Activated naive CD8-positive, alpha-beta T cell (primary cell): ENCODE results near the gene IL9.

ENCODE experiments used
- H3K27ac Mint-ChIP-seq: one replicate; pipeline ENCODE4 v1.8.0; 2021; ENCODE audit warnings: mixed read lengths
- H3K27me3 Mint-ChIP-seq: one replicate; pipeline ENCODE4 v1.8.0; 2021; ENCODE audit warnings: mixed read lengths
- H3K36me3 Mint-ChIP-seq: one replicate; pipeline ENCODE4 v1.8.0; 2021; ENCODE audit warnings: mixed read lengths
- H3K4me1 Mint-ChIP-seq: one replicate; pipeline ENCODE4 v1.8.0; 2021; ENCODE audit warnings: low read depth, mixed read lengths
- H3K4me3 Mint-ChIP-seq: one replicate; pipeline ENCODE4 v1.8.0; 2021; ENCODE audit warnings: mild to moderate bottlenecking, mixed read lengths
- H3K9me3 Mint-ChIP-seq: one replicate; pipeline ENCODE4 v1.8.0; 2021; ENCODE audit warnings: low read depth, mixed read lengths

The IL9 gene

GRCh38 chr5:135883441-135883840 is 12.2 kb downstream of the IL9 start:
- Mint-ChIP-seq H3K9me3 (no peaks in the 10 kb centered on the region), H3K27me3 (peaks cover 7% of the 10 kb centered on the region), H3K36me3 (no peaks in the 10 kb centered on the region), H3K27ac (no peak overlapping the region), H3K4me1 (peaks cover 6% of the 10 kb centered on the region), H3K4me3 (no peak overlapping the region)

DNA sequence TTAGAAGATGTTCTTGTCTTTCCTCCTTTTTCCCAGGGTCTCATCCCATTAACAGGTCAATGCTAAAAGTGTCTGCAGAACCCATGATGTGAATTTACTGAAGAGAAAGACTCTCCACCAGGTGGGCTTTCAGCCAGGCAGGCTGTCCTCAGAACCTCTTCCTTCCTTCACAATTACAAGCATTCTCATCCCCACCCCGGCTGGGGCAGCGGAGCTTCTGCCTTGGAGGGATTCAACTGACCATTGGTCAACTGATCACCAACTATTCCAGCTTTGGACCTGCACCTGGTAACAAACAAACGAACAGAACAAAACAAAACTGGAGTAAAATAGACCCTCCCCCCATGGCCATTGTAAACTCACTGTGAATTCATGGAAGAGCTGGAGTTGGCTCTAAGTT is 12.6 kb downstream of the IL9 start:
- H3K36me3 Mint-ChIP-seq = no peaks in the 10 kb centered on the region
- H3K4me3 Mint-ChIP-seq = no peak overlapping the region
- H3K4me1 Mint-ChIP-seq = peaks cover 6% of the 10 kb centered on the region
- H3K27ac Mint-ChIP-seq = no peak overlapping the region
- peaks cover 7% of the 10 kb centered on the region for H3K27me3 Mint-ChIP-seq
- H3K9me3 Mint-ChIP-seq = no peaks in the 10 kb centered on the region

- no peaks in the 10 kb centered on the region for H3K4me1 Mint-ChIP-seq
- H3K36me3 Mint-ChIP-seq = no peaks in the 10 kb centered on the region
- H3K9me3 Mint-ChIP-seq = no peaks in the 10 kb centered on the region
- peaks cover 7% of the 10 kb centered on the region for H3K27me3 Mint-ChIP-seq
- H3K4me3 Mint-ChIP-seq = no peak overlapping the region
- H3K27ac Mint-ChIP-seq = no peak overlapping the region
Observed at GRCh38 chr5:135881819-135882218, 13.8 kb downstream of the IL9 start.

DNA sequence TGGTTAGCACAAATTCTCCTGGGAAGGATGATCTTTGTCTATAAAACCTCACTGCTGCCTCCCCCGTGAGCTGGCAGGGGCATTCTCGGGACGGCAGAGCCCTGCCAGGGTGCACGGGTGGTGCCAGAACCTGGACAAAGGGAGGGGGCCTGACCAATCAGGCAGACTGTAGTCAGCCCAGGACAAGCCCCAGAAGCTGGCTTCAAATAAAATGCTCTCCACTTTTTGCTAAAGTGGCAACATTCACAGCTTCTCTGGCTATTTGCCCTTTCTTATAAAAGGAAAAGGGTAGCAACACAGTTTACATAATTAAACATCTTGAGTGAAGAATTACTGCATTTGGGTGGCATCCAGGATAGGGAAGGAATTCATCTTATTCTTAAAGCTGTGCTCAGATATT is 14.4 kb downstream of the IL9 start:
- no peak overlapping the region for H3K4me3 Mint-ChIP-seq
- H3K36me3 Mint-ChIP-seq = no peaks in the 10 kb centered on the region
- no peaks in the 10 kb centered on the region for H3K4me1 Mint-ChIP-seq
- no peak overlapping the region for H3K27ac Mint-ChIP-seq
- peaks cover 7% of the 10 kb centered on the region for H3K27me3 Mint-ChIP-seq
- no peaks in the 10 kb centered on the region for H3K9me3 Mint-ChIP-seq

GRCh38 chr5:135880801-135881200 is 14.8 kb downstream of the IL9 start:
- Mint-ChIP-seq H3K27me3 (peaks cover 7% of the 10 kb centered on the region), H3K4me3 (no peak overlapping the region), H3K36me3 (no peaks in the 10 kb centered on the region), H3K4me1 (no peaks in the 10 kb centered on the region), H3K27ac (no peak overlapping the region), H3K9me3 (no peaks in the 10 kb centered on the region)

GRCh38 chr5:135880278-135880677 is 15.4 kb downstream of the IL9 start:
- H3K36me3 Mint-ChIP-seq = no peaks in the 10 kb centered on the region
- no peaks in the 10 kb centered on the region for H3K9me3 Mint-ChIP-seq
- no peaks in the 10 kb centered on the region for H3K4me1 Mint-ChIP-seq
- no peak overlapping the region for H3K27ac Mint-ChIP-seq
- H3K27me3 Mint-ChIP-seq = peaks cover 4% of the 10 kb centered on the region
- no peak overlapping the region for H3K4me3 Mint-ChIP-seq

DNA sequence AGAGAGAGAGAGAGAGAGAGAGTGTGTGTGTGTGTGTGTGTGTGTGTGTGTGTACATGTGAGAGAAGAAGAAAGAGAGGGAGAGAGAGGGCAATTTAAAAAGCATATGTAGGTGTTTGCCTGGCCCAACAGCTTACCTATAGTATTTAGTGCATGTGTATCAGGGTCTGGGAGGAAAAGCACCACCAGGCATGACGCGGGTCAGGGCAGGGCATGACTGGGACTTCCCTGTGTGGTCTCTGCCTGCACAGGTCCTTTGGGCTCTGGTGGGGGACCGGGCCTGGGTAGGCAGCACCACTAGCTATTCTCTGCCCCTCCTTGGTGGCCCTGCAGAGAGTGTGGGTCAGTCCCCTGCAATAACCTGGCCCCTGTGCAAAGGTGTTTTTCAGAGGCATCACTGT is 16.1 kb downstream of the IL9 start:
- H3K36me3 Mint-ChIP-seq = no peaks in the 10 kb centered on the region
- H3K4me1 Mint-ChIP-seq = no peaks in the 10 kb centered on the region
- peaks cover 1% of the 10 kb centered on the region for H3K27me3 Mint-ChIP-seq
- H3K9me3 Mint-ChIP-seq = no peaks in the 10 kb centered on the region
- H3K27ac Mint-ChIP-seq = no peak overlapping the region
- no peak overlapping the region for H3K4me3 Mint-ChIP-seq

GRCh38 chr5:135878156-135878620 is 17.5 kb downstream of the IL9 start:
- Mint-ChIP-seq H3K4me1 (no peaks in the 10 kb centered on the region), H3K9me3 (no peaks in the 10 kb centered on the region), H3K27ac (no peak overlapping the region), H3K36me3 (no peaks in the 10 kb centered on the region), H3K4me3 (no peak overlapping the region), H3K27me3 (no peaks in the 10 kb centered on the region)

DNA sequence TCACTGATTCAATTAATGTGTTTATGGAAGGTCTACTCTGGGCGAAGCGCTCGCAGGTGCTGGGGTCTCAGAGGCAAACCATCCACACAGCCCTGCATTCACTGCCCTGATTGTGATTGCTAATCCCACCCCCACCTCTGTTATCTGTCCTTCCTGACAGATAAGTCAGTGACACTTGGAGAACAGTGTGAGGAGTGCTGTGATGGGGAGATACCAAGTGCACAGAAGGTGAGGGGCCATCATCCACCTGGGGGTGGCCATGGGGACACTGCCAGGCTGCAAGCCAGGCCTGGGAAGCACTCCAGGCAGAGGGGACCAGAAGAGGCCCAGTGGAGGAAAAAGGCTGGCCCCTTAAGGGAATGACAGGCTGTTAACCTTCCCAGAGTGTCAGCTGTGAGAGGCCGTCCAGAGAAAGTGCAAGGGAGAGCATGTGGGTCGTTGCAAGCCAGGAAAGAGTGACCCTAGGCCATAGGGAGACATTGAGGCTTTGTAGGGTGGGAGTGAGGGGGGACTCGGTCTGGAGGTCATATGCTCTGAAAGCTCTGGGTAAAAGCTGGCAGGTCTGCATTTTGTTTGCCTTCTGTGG is 18.0 kb downstream of the IL9 start:
- Mint-ChIP-seq H3K4me1 (no peaks in the 10 kb centered on the region), H3K4me3 (no peak overlapping the region), H3K27ac (no peak overlapping the region), H3K9me3 (no peaks in the 10 kb centered on the region), H3K36me3 (no peaks in the 10 kb centered on the region), H3K27me3 (no peaks in the 10 kb centered on the region)

DNA sequence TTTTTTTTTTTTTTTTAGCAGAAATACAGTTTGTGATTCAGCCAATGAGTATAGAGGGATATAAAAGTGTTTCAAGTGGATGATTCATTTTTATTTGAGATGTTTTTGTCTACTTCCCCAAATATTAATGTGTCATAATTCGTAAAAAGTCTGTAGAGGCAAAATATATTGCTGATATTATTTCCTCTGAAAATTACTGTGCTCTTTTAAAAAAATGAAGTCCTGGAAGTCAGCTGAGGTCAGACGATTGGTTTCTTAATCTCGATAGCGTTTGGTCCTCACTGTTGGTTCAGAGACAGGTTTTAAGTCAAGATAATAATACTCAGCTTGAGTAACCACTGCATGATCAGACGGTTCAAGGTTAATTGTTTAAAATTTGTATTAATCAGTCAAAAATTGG is 19.5 kb downstream of the IL9 start:
- no peaks in the 10 kb centered on the region for H3K4me1 Mint-ChIP-seq
- no peak overlapping the region for H3K4me3 Mint-ChIP-seq
- no peaks in the 10 kb centered on the region for H3K9me3 Mint-ChIP-seq
- no peak overlapping the region for H3K27ac Mint-ChIP-seq
- H3K27me3 Mint-ChIP-seq = peaks cover 2% of the 10 kb centered on the region
- no peaks in the 10 kb centered on the region for H3K36me3 Mint-ChIP-seq

GRCh38 chr5:135875567-135875966 is 20.1 kb downstream of the IL9 start:
- Mint-ChIP-seq H3K4me1 (no peaks in the 10 kb centered on the region), H3K9me3 (no peaks in the 10 kb centered on the region), H3K27ac (no peak overlapping the region), H3K36me3 (no peaks in the 10 kb centered on the region), H3K27me3 (peaks cover 2% of the 10 kb centered on the region), H3K4me3 (no peak overlapping the region)

- no peak overlapping the region for H3K4me3 Mint-ChIP-seq
Observed at GRCh38 chr5:135874461-135874860, 21.2 kb downstream of the IL9 start.

DNA sequence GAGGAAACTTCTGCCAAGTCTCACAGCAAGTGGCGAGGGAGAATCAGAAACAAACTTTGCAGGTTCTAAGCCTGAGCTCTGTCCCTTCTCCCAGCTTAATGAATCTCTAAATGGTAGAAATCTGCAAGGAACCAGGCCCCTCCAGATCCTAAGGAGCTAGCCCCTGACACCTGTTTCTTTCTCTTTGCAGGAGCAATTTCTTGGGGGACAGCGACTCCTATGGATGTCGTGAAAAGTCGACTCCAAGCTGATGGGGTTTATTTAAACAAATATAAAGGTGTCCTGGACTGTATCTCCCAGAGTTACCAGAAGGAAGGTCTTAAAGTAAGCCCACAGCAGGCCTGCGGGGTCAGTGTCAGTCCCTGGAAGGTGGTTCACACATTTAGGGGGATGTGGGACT is 21.8 kb downstream of the IL9 start:
- Mint-ChIP-seq H3K9me3 (no peaks in the 10 kb centered on the region), H3K4me1 (no peaks in the 10 kb centered on the region), H3K36me3 (no peaks in the 10 kb centered on the region), H3K27me3 (peaks cover 2% of the 10 kb centered on the region), H3K4me3 (no peak overlapping the region), H3K27ac (no peak overlapping the region)

More at GRCh38 chr5:135874461-135874860, 21.2 kb downstream of the IL9 start:
- no peaks in the 10 kb centered on the region for H3K4me1 Mint-ChIP-seq
- H3K9me3 Mint-ChIP-seq = no peaks in the 10 kb centered on the region
- peaks cover 2% of the 10 kb centered on the region for H3K27me3 Mint-ChIP-seq
- H3K36me3 Mint-ChIP-seq = no peaks in the 10 kb centered on the region
- H3K27ac Mint-ChIP-seq = no peak overlapping the region

GRCh38 chr5:135871268-135871915 is 24.2 kb downstream of the IL9 start:
- Mint-ChIP-seq H3K4me3 (no peak overlapping the region), H3K4me1 (no peaks in the 10 kb centered on the region), H3K27me3 (peaks cover 2% of the 10 kb centered on the region), H3K27ac (no peak overlapping the region), H3K36me3 (no peaks in the 10 kb centered on the region), H3K9me3 (no peaks in the 10 kb centered on the region)

GRCh38 chr5:135869935-135870334 is 25.7 kb downstream of the IL9 start:
- Mint-ChIP-seq H3K4me1 (no peaks in the 10 kb centered on the region), H3K36me3 (no peaks in the 10 kb centered on the region), H3K27me3 (peaks cover 2% of the 10 kb centered on the region), H3K27ac (no peak overlapping the region), H3K9me3 (no peaks in the 10 kb centered on the region), H3K4me3 (no peak overlapping the region)

DNA sequence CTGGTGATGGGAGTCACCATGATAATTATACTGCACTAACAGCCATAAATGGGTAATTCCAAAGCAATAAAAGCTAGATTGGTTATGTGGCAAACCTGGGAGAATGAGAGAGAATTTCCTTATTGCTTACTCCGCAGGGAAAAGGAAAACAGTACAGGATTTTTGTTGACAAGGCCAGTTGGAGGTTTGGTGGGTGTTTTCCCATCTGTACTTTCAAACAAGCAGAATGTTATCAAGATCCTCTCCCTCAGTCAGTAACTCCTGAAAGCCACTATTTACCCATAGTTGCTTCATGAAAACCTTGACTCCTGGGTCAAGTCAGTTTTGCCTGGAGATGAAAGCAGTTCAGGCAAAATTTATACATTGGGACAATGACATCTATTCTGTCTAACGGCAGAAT is 26.4 kb downstream of the IL9 start:
- Mint-ChIP-seq H3K4me3 (no peak overlapping the region), H3K36me3 (no peaks in the 10 kb centered on the region), H3K27me3 (peaks cover 2% of the 10 kb centered on the region), H3K27ac (no peak overlapping the region), H3K4me1 (no peaks in the 10 kb centered on the region), H3K9me3 (no peaks in the 10 kb centered on the region)
